Keratinocyte (primary cell): ENCODE measurements around the gene ETDA. TPM values are rescaled to one million over a fixed set of nuclear protein-coding genes. Genes with fewer than 3 reads are reported as not detected.
"Not testable (repeated sequence)": the region's sequence is repeated elsewhere in the genome, so short reads cannot be mapped to it uniquely, and the experiment has no call there.

ENCODE experiments used
- DNase-seq: peaks from one replicate; pipeline ENCODE4 v3.0.0-alpha.2; 2011; ENCODE audit warnings: low read depth, missing footprints, low spot score
- FAIRE-seq: peaks from 2 replicates; lab custom pipeline; 2011; peaks lifted over from hg19 to GRCh38; lab: Jason Lieb, UNC
- H2AFZ ChIP-seq: 2 replicates; pipeline ENCODE4 v1.6.0; 2012; ENCODE audit warnings: low read length, control low read depth, inconsistent platforms; ENCODE audit not compliant: control insufficient read depth
- H3K27ac ChIP-seq: 2 replicates; pipeline ENCODE4 v1.5.1; 2011; ENCODE audit warnings: low read length; ENCODE audit not compliant: control insufficient read depth, insufficient read depth
- H3K27me3 ChIP-seq: 3 replicates; pipeline ENCODE4 v1.6.0; 2011; ENCODE audit warnings: low read length; ENCODE audit not compliant: control insufficient read depth, insufficient read depth; ENCODE audit errors: extremely low read depth
- H3K36me3 ChIP-seq, 2 experiments: 2 replicates in 1 of 2; 3 replicates in 1 of 2; pipeline ENCODE4 v1.5.1; 2011; ENCODE audit warnings: low read length in 2 of 2, mild to moderate bottlenecking in 1 of 2; ENCODE audit not compliant: control insufficient read depth in 2 of 2, insufficient read depth in 2 of 2; ENCODE audit errors: extremely low read depth in 1 of 2
- H3K4me1 ChIP-seq: 3 replicates; pipeline ENCODE4 v1.5.1; 2011; ENCODE audit warnings: low read length; ENCODE audit not compliant: control insufficient read depth, insufficient read depth; ENCODE audit errors: extremely low read depth
- H3K4me2 ChIP-seq: 3 replicates; pipeline ENCODE4 v1.6.0; 2011; ENCODE audit warnings: low read depth, low read length; ENCODE audit not compliant: control insufficient read depth, insufficient read depth; ENCODE audit errors: extremely low read depth
- H3K4me3 ChIP-seq, 3 experiments: fragments of 200-600 bp in 1 of 3; sonication (generic) in 1 of 3; 2 replicates in 2 of 3; 3 replicates in 1 of 3; pipeline ENCODE4 v1.5.1; 2011 to 2016; ENCODE audit warnings: low read length in 3 of 3, mild to moderate bottlenecking in 3 of 3, control low read depth in 2 of 3, inconsistent platforms in 1 of 3, low read depth in 1 of 3, mixed read lengths in 1 of 3, mixed run types in 1 of 3, moderate library complexity in 1 of 3; ENCODE audit not compliant: control insufficient read depth in 2 of 3, insufficient read depth in 2 of 3; ENCODE audit errors: extremely low read depth in 1 of 3
- H3K79me2 ChIP-seq: 2 replicates; pipeline ENCODE4 v1.6.0; 2012; ENCODE audit warnings: low read length; ENCODE audit not compliant: control insufficient read depth, insufficient read depth
- H3K9ac ChIP-seq: 3 replicates; pipeline ENCODE4 v1.6.0; 2011; ENCODE audit warnings: low read length; ENCODE audit not compliant: control insufficient read depth, insufficient read depth; ENCODE audit errors: extremely low read depth
- H3K9me1 ChIP-seq: 3 replicates; pipeline ENCODE4 v1.6.0; 2011; ENCODE audit warnings: low read length; ENCODE audit not compliant: control insufficient read depth, insufficient read depth; ENCODE audit errors: extremely low read depth
- H3K9me3 ChIP-seq: 2 replicates; pipeline ENCODE4 v1.5.1; 2012; ENCODE audit warnings: low read depth, low read length; ENCODE audit not compliant: control insufficient read depth
- H4K20me1 ChIP-seq: 3 replicates; pipeline ENCODE4 v1.6.0; 2011; ENCODE audit warnings: low read length; ENCODE audit not compliant: control insufficient read depth, insufficient read depth; ENCODE audit errors: extremely low read depth
- dilution Hi-C: fragments of 300-500 bp; cut with MboI; formaldehyde crosslinking; loops from one replicate; pipeline ENCODE4 v1.7.0; 2020; ENCODE audit warnings: low sequenced_read_pairs; ENCODE audit not compliant: extremely low pct_ligation_motif_present
- polyA minus RNA-seq, 3 experiments: library from RNA; depleted of rRNA, polyadenylated mRNA; stranded (reverse); fragments of >200 nt; gene quantifications; 1 replicate in 1 of 3; 2 replicates in 1 of 3; 3 replicates in 1 of 3; pipeline ENCODE4 v1.2.3, GENCODE V29; 2011
- polyA plus RNA-seq, 5 experiments: library from polyadenylated mRNA; depleted of rRNA in 3 of 5; stranded (reverse) in 3 of 5; stranded (forward) in 1 of 5; unstranded in 1 of 5; fragments of >200 nt; gene quantifications; 1 replicate in 1 of 5; 2 replicates in 3 of 5; 3 replicates in 1 of 5; pipeline versions ENCODE4 v1.2.1 to v1.2.3, GENCODE V29; 2011 to 2012; ENCODE audit warnings: missing spikeins in 2 of 5, low read depth in 1 of 5, low replicate concordance in 1 of 5
- TF ChIP-seq, protein P1 (sequence below), 3 experiments: IDR thresholded peaks in 1 of 3; conservative IDR thresholded peaks in 1 of 3; optimal IDR thresholded peaks in 1 of 3; 2 replicates in 2 of 3; 3 replicates in 1 of 3; pipeline versions ENCODE3 to v1.5.1; 2011; ENCODE audit warnings: low read length in 3 of 3, mild to moderate bottlenecking in 3 of 3, moderate library complexity in 2 of 3, control low read depth in 1 of 3, inconsistent platforms in 1 of 3; ENCODE audit not compliant: insufficient read depth in 2 of 3; ENCODE audit errors: extremely low read depth in 1 of 3

Gene ETDA
- polyA plus RNA-seq (not detected in 3 replicates), polyA minus RNA-seq (not detected in 3 replicates)
- not detected for polyA plus RNA-seq (2011; ENCODE audit: low read depth)
- not detected in 2 replicates for polyA plus RNA-seq (2011; cell fraction: cytosol; rRNA removed)
- polyA plus RNA-seq (2011; cell fraction: nucleus; rRNA removed), result not detected in 2 replicates
- not detected in 2 replicates for polyA plus RNA-seq (2012; ENCODE audit: low replicate concordance)
- not detected for polyA minus RNA-seq (2011; cell fraction: cytosol; rRNA and poly(A)+ RNA removed)
- polyA minus RNA-seq (2011; cell fraction: nucleus; rRNA and poly(A)+ RNA removed), result not detected in 2 replicates

DNA sequence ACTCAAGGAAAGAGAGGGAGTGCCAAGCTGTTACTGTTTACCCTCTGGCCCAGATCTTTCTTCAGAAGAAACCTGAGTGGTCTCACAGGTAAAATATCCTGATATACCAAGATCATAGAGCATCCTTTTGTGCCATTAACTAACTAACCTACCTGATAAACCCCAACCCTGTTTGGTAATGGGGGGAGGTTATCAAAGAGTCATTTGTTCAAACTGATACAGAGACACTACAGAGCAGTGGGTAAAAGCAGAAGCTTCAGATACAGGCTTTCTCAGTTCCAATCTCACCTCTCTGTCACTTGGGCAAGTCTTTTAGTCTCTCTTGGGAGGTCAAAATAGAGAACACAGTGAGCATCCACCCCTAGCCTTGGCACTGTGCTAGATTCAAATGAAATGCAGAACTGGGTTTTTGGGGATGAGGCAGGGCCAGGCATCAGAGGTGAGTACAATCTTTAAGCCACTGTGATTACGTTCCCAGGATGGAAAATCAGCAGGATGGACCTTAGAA lies at the start of gene ETDA:
Gene ETDA, plus strand, starts transcription at position 51 of the 508 bp plus-strand sequence. CDS start 1,216 bp downstream, outside the sequence.
- dilution Hi-C loops, H3K4me1 ChIP-seq, FAIRE-seq, H3K9me1 ChIP-seq, H3K27me3 ChIP-seq, H3K79me2 ChIP-seq, H4K20me1 ChIP-seq, H2AFZ ChIP-seq, H3K9me3 ChIP-seq, DNase-seq, H3K4me2 ChIP-seq, H3K9ac ChIP-seq, H3K4me3 ChIP-seq, H3K27ac ChIP-seq, H3K36me3 ChIP-seq: not testable (repeated sequence)

DNA sequence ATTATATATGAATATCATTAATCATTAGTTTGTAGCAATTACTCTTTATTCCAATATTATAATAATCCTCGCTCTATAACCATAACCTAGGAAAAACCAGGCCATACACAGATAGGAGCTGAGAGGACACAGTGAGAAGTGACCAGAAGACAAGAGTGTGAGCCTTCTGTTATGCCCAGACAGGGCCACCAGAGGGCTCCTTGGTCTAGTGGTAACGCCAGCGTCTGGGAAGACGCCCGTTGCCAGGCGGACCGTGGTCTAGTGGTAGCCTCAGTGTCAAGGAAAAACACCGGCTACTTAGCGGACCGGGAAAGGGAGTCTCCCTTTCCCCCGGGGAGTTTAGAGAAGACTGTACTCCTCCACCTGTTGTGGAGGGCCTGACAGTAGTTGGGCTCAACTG lies 45.4 kb upstream of the ETDA start:
- TF ChIP-seq, protein P1, sequence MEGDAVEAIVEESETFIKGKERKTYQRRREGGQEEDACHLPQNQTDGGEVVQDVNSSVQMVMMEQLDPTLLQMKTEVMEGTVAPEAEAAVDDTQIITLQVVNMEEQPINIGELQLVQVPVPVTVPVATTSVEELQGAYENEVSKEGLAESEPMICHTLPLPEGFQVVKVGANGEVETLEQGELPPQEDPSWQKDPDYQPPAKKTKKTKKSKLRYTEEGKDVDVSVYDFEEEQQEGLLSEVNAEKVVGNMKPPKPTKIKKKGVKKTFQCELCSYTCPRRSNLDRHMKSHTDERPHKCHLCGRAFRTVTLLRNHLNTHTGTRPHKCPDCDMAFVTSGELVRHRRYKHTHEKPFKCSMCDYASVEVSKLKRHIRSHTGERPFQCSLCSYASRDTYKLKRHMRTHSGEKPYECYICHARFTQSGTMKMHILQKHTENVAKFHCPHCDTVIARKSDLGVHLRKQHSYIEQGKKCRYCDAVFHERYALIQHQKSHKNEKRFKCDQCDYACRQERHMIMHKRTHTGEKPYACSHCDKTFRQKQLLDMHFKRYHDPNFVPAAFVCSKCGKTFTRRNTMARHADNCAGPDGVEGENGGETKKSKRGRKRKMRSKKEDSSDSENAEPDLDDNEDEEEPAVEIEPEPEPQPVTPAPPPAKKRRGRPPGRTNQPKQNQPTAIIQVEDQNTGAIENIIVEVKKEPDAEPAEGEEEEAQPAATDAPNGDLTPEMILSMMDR (optimal IDR thresholded peaks at IDR 0.05 in 1 of 3, IDR thresholded peaks at IDR 0.05 in 1 of 3, conservative IDR thresholded peaks at IDR 0.05 in 1 of 3; ENCODE audit: extremely low read depth in 1 of 3, insufficient read depth in 2 of 3, low read length in 3 of 3), result peak in 1 of 3 experiments; percentile 32
- FAIRE-seq, H3K79me2 ChIP-seq, H3K4me1 ChIP-seq, H4K20me1 ChIP-seq, DNase-seq, H3K9ac ChIP-seq, dilution Hi-C loops, H3K9me1 ChIP-seq, H3K36me3 ChIP-seq, H3K27ac ChIP-seq, H3K9me3 ChIP-seq, H3K4me3 ChIP-seq, H3K4me2 ChIP-seq, H3K27me3 ChIP-seq, H2AFZ ChIP-seq: not testable (repeated sequence)
